ENCODE measurements around the gene NRCAM. TPM values are rescaled to one million over a fixed set of nuclear protein-coding genes. Genes with fewer than 3 reads are reported as not detected.

Gene NRCAM
- total RNA-seq, 1 donor from 2014 or later = 33.2 TPM

DNA sequence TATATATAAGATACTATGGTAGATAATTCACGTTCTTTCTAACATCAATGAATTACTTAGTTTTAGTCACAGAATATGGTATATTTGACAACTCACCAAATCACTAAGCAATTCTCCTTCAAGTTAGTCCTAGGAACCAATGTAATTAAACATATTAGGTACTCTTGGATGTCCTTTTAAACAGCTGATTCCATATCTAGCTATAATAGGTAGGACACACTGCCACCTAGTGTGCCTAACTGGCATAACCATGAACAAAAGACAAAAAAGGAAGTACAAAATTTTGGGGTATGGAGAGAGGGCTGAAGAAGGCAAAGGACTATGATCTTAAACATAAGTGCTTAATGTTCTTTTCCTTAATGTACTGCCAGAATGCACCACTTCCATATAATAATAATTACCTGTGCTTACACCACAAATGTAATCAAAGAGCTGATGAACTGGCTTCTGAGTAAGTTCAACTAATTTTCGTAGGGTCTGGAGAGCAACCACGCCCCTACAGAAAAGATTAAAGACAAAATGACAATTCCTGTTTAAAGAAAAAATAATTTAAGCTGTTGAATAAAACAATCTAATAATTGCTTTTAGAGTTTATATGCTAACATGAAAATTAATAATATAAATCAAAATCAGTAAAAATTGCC, 41.0 kb upstream of the NRCAM start:
- H3K36me3 Mint-ChIP-seq (ENCODE audit: low read depth) = peaks cover 9% of the 10 kb centered on the region

DNA sequence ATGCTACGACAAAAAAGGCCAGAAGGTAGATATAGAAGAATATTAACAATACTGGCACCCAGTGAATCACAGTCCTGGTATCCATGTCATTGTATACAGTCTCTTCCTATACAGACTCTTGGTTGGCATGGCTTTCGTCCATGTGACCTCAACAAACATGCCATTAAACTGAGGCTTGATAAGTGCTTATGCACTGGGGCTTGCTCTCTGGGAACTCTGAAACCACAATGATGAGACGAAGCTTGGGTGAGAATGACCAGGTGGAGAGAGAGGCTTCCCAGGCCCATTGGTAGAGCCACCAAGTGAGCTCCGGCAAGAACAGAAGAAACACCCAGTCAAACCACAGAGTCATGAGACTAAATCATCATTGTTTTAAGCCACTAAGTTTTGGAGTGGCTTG, 36.5 kb upstream of the NRCAM start:
- Mint-ChIP-seq H3K9me3 (no peaks in the 10 kb centered on the region), H3K27ac (ENCODE audit: unreplicated experiment) (no peak overlapping the region), H3K36me3 (ENCODE audit: low read depth) (peaks cover 6% of the 10 kb centered on the region), H3K27me3 (ENCODE audit: low read depth) (no peaks in the 10 kb centered on the region), H3K4me1 (no peaks in the 10 kb centered on the region), H3K4me3 (no peak overlapping the region)
- no peak for TF ChIP-seq CTCF (conservative IDR thresholded peaks at IDR 0.05)
- no peak for DNase-seq (ENCODE audit: low read depth, low spot score)

More for the DNA sequence above, 41.0 kb upstream of the NRCAM start:
- Mint-ChIP-seq H3K27ac (ENCODE audit: unreplicated experiment) (no peak overlapping the region), H3K4me1 (no peaks in the 10 kb centered on the region), H3K9me3 (no peaks in the 10 kb centered on the region), H3K4me3 (no peak overlapping the region), H3K27me3 (ENCODE audit: low read depth) (no peaks in the 10 kb centered on the region)
- DNase-seq (ENCODE audit: low read depth, low spot score) = peak; percentile 56
- peak; percentile 95 for TF ChIP-seq CTCF (conservative IDR thresholded peaks at IDR 0.05)

DNA sequence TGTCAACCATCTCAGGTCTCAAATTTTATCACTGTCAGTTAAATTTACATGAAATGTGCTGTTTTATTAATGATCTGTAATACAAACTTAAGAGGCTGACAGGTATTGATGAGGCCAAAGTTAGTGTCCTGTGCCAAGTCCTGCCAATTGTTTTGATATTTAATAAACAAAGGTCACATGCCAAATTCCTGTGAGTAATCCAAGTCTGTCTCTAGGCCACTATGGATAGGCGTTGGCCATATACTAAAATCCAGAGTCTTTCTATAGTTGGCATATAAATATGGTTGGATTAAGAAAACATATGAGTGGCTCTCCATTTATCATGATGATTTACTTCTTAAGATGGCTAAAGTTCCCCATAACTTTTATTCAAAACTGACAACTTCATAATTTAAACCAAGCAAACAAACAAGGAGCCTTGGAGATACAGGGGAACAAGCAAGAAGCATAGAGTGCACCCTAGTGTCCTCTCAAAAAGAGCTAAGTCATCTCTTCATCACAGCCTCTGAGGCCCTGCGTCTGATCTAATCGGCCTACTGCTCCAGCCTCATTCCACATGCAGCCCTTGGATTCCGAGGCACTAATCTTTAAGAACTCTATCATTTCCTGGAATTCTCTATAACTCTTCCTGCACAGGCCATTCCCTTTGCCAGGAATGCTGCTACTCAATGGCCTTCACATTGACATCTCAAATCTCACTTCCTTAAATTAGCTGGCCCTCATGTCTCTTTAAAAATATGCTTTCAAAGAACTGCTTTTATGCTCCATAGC, 32.7 kb upstream of the NRCAM start:
- no peaks in the 10 kb centered on the region for H3K27me3 Mint-ChIP-seq (ENCODE audit: low read depth)
- H3K4me1 Mint-ChIP-seq = no peaks in the 10 kb centered on the region
- H3K36me3 Mint-ChIP-seq (ENCODE audit: low read depth) = peaks cover 4% of the 10 kb centered on the region
- H3K4me3 Mint-ChIP-seq = no peak overlapping the region
- DNase-seq (ENCODE audit: low read depth, low spot score) = no peak
- TF ChIP-seq CTCF (conservative IDR thresholded peaks at IDR 0.05) = no peak
- H3K9me3 Mint-ChIP-seq = no peaks in the 10 kb centered on the region
- no peak overlapping the region for H3K27ac Mint-ChIP-seq (ENCODE audit: unreplicated experiment)

GRCh38 chr7:108487646-108488045, 31.4 kb upstream of the NRCAM start:
- no peaks in the 10 kb centered on the region for H3K36me3 Mint-ChIP-seq (ENCODE audit: low read depth)
- no peaks in the 10 kb centered on the region for H3K27me3 Mint-ChIP-seq (ENCODE audit: low read depth)
- H3K27ac Mint-ChIP-seq (ENCODE audit: unreplicated experiment) = no peak overlapping the region
- H3K4me3 Mint-ChIP-seq = no peak overlapping the region
- no peaks in the 10 kb centered on the region for H3K9me3 Mint-ChIP-seq
- no peak for TF ChIP-seq CTCF (conservative IDR thresholded peaks at IDR 0.05)
- DNase-seq (ENCODE audit: low read depth, low spot score) = no peak
- H3K4me1 Mint-ChIP-seq = no peaks in the 10 kb centered on the region

DNA sequence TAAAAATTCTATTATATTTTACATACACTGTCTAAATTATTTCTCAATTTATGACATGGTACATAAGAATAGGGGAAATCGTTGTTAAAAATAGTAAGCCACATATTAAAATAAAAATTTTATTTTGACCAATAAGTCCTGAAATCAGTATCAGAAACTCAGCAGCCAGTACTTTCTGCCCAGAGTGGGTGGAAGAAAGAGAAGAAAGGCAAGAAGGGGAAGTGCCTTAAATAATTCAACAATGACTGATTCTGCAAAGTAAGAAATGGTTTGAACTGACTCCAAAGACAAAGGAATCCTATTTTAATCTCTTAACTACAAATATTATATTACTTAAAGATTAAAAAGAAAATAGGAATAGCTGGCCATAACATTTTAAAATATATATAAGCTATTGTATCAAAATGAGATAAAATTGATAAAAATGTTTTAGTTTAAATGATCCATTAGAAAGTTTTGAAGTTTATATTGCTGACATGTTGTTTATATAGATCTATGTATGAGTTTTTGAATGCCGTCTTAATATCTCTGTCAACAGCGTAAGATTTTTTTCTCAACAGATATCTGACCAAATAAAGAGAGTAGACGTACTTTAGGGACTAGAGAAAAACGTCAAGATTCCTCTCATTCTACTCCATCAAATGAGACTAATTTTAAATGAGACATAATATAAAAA, 30.2 kb upstream of the NRCAM start:
- DNase-seq (ENCODE audit: low read depth, low spot score) = no peak
- H3K36me3 Mint-ChIP-seq (ENCODE audit: low read depth) = no peaks in the 10 kb centered on the region
- no peaks in the 10 kb centered on the region for H3K9me3 Mint-ChIP-seq
- no peak overlapping the region for H3K27ac Mint-ChIP-seq (ENCODE audit: unreplicated experiment)
- no peaks in the 10 kb centered on the region for H3K4me1 Mint-ChIP-seq
- TF ChIP-seq CTCF (conservative IDR thresholded peaks at IDR 0.05) = no peak
- no peak overlapping the region for H3K4me3 Mint-ChIP-seq
- no peaks in the 10 kb centered on the region for H3K27me3 Mint-ChIP-seq (ENCODE audit: low read depth)
